HepG2 (cell line): ENCODE data around the gene MACROD2.

Source experiments
- E2F1 ChIP-seq: sonication (generic); formaldehyde crosslinking; IDR thresholded peaks from 2 replicates; pipeline ENCODE4 v1.5.0; 2020; ENCODE audit warnings: missing genetic modification reagents
- FLYWCH1 ChIP-seq: sonication (generic); formaldehyde crosslinking; IDR thresholded peaks from 2 replicates; pipeline ENCODE4 v1.8.1; 2023; ENCODE audit warnings: mild to moderate bottlenecking, missing genetic modification reagents
- NBN ChIP-seq: fragments of 450-650 bp; conservative IDR thresholded peaks from 2 replicates; pipeline ENCODE4 v1.6.1; 2017
- TARDBP ChIP-seq: sonication (generic); formaldehyde crosslinking; IDR thresholded peaks from 2 replicates; pipeline ENCODE4 v1.8.0; 2022; ENCODE audit warnings: mild to moderate bottlenecking, missing genetic modification reagents
- TCF7 ChIP-seq: sonication (generic); IDR thresholded peaks from 2 replicates; pipeline ENCODE4 v1.6.1; 2016; ENCODE audit warnings: antibody characterized with exemption, low read depth
- ZBTB7A ChIP-seq: sonication (generic); formaldehyde crosslinking; IDR thresholded peaks from 2 replicates; pipeline ENCODE4 v1.8.0; 2022; ENCODE audit warnings: mild to moderate bottlenecking, missing genetic modification reagents
- TF ChIP-seq, protein P1 (sequence below): sonication (generic); formaldehyde crosslinking; IDR thresholded peaks from 2 replicates; pipeline ENCODE4 v1.9.0; 2021; ENCODE audit warnings: missing genetic modification reagents, mild to moderate bottlenecking, borderline replicate concordance

GRCh38 chr20:14935285-14935684 lies 940.0 kb downstream of the MACROD2 start:
- no peak for TF ChIP-seq E2F1 (CRISPR knock-in tag)
- TF ChIP-seq FLYWCH1 (CRISPR knock-in tag) = no peak
- no peak for TF ChIP-seq NBN
- TF ChIP-seq TCF7 = no peak
- TF ChIP-seq TARDBP (CRISPR knock-in tag) = no peak
- TF ChIP-seq ZBTB7A (CRISPR knock-in tag) = no peak
- TF ChIP-seq, protein P1, sequence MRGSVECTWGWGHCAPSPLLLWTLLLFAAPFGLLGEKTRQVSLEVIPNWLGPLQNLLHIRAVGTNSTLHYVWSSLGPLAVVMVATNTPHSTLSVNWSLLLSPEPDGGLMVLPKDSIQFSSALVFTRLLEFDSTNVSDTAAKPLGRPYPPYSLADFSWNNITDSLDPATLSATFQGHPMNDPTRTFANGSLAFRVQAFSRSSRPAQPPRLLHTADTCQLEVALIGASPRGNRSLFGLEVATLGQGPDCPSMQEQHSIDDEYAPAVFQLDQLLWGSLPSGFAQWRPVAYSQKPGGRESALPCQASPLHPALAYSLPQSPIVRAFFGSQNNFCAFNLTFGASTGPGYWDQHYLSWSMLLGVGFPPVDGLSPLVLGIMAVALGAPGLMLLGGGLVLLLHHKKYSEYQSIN (CRISPR knock-in tag) = no peak
